Measurements from ENCODE around the gene SLC25A25. TPM values are rescaled to one million over a fixed set of nuclear protein-coding genes. Genes with fewer than 3 reads are reported as not detected.

Gene SLC25A25
- total and polyA plus RNA-seq, 10 of the 15 experiments (the other 5 are each of a cell fraction or from before 2014, with no cell fraction given): 0.04 to 17.1 (median 12.4) TPM; not detected in 1

- TF ChIP-seq NFXL1 (IDR thresholded peaks at IDR 0.05; ENCODE audit: borderline replicate concordance) (no peak), HSF1 (IDR thresholded peaks at IDR 0.05; ENCODE audit: low read depth, low read length) (no peak), NFIC (IDR thresholded peaks at IDR 0.05; ENCODE audit: low read depth, low read length) (no peak)
- TF ChIP-seq, protein P1, sequence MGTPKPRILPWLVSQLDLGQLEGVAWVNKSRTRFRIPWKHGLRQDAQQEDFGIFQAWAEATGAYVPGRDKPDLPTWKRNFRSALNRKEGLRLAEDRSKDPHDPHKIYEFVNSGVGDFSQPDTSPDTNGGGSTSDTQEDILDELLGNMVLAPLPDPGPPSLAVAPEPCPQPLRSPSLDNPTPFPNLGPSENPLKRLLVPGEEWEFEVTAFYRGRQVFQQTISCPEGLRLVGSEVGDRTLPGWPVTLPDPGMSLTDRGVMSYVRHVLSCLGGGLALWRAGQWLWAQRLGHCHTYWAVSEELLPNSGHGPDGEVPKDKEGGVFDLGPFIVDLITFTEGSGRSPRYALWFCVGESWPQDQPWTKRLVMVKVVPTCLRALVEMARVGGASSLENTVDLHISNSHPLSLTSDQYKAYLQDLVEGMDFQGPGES (IDR thresholded peaks at IDR 0.05): no peak
These were observed 75.7 kb downstream of the SLC25A25 start (continued) for GRCh38 chr9:128143525-128144238.

DNA sequence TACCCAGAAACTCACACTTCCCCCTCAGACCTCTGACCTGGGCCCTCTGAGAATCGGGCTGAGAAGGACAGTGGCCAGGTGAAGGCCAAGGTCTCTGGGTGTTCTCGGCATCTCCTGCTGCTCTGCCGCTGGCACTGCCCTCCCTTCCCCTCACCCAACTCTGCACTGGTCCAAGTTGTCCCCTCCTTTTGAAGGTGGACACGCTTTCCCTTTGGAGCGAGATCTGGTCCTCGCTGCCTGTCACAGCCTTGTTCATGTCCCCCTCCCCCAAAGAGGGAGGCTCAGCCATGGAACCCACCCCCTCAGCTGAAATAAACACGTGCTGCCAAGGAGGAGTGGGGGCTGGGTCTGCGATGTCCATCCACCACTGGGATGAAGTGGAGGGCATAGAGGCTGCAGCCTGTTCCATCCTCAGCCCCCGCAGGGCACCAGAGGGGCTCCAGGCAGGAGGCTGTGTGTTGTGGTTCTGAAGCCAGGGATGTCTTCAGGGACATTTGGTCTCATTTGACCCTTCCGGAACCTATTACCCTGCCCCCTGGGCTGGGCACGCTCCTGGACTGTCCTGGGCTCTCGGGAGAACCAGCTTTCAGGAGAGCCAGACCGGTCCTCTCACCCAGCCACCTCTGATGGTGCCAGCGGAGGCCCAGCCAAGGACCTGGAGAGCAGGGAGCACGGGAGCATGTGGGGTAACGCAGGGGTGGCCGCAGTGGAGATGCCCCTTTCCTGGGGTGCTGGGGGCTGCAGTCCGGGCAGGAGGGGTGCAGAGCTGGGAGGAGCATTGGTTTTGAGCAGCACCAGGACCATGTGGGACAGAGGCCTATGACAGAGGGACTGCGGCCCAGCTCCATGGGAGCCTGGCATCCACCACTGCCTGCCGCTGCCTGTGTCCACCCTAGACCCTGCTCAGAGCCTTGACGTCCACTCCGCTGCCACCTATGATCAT lies 76.5 kb downstream of the SLC25A25 start:
- intact Hi-C loops (cut with micrococcal nuclease; ENCODE audit: unreplicated experiment): no loop called here
- ChIA-PET CTCF (no interaction called here), POLR2A (no interaction called here), RAD21 (ENCODE audit: unreplicated experiment) (no interaction called here), SMC1A (ENCODE audit: uncharacterized antibody, unreplicated experiment) (no interaction called here)
- no peak for DNase-seq (ENCODE audit: low read depth, low spot score)
- FAIRE-seq: no peak
- Histone ChIP-seq H3K79me2 (ENCODE audit: control insufficient read depth, insufficient read depth, low read length) (no peaks in the 10 kb centered on the region), H3K4me2 (ENCODE audit: control insufficient read depth, insufficient read depth) (no peak overlapping the region), H3K27ac (ENCODE audit: control insufficient read depth, insufficient read depth) (no peak overlapping the region), H3K4me3 (no peak overlapping the region), H4K20me1 (ENCODE audit: control insufficient read depth, insufficient read depth) (no peaks in the 10 kb centered on the region), H3K9me3 (replicated peaks; ENCODE audit: control insufficient read depth, insufficient read depth, low read length) (no peaks in the 10 kb centered on the region), H3K4me1 (ENCODE audit: control insufficient read depth, insufficient read depth, low read length) (no peaks in the 10 kb centered on the region), H3K9ac (ENCODE audit: control insufficient read depth, insufficient read depth, low read length) (no peak overlapping the region), H3K36me3 (ENCODE audit: control insufficient read depth in 2 of 2, insufficient read depth in 2 of 2, low read length in 1 of 2) (no peaks in the 10 kb centered on the region), H3K27me3 (replicated peaks in 1 of 2; ENCODE audit: control insufficient read depth in 2 of 2, insufficient read depth in 2 of 2, low read length in 1 of 2) (peaks cover 0 to 1% of the 10 kb centered on the region in 2 experiments; a peak in 2 of 4 replicates), H2AFZ (ENCODE audit: control insufficient read depth, low read depth, low read length) (no peak overlapping the region)
- in situ Hi-C loops (cut with MboI): no loop called here
- no TSS peak for BruUV-seq (replicated peaks)
- ATAC-seq: no peak
- 35% methylated on average over 22 of the region's 22 CpGs for WGBS (ENCODE audit: insufficient coverage, insufficient replicate concordance, low lambda C conversion rate, missing lambda C conversion rate)
- TF ChIP-seq, protein P2, sequence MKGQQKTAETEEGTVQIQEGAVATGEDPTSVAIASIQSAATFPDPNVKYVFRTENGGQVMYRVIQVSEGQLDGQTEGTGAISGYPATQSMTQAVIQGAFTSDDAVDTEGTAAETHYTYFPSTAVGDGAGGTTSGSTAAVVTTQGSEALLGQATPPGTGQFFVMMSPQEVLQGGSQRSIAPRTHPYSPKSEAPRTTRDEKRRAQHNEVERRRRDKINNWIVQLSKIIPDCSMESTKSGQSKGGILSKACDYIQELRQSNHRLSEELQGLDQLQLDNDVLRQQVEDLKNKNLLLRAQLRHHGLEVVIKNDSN (IDR thresholded peaks at IDR 0.05; ENCODE audit: borderline replicate concordance, extremely low read length, insufficient read depth, low read depth, low read length): no peak
- TF ChIP-seq LARP7 (IDR thresholded peaks at IDR 0.05) (no peak), ZBED1 (IDR thresholded peaks at IDR 0.05; ENCODE audit: borderline replicate concordance) (no peak), NBN (IDR thresholded peaks at IDR 0.05) (no peak), POLR2AphosphoS2 (IDR thresholded peaks at IDR 0.05; ENCODE audit: low read depth, low read length) (no peak), KAT2A (conservative IDR thresholded peaks at IDR 0.05; ENCODE audit: control insufficient read depth, low read depth, low read length) (no peak), ATF7 (IDR thresholded peaks at IDR 0.05; ENCODE audit: low read depth) (no peak), CHD1 (IDR thresholded peaks at IDR 0.05; ENCODE audit: low read depth, low read length) (no peak), JUND (IDR thresholded peaks at IDR 0.05; ENCODE audit: low read depth, low read length) (no peak)
- TF ChIP-seq, protein P3, sequence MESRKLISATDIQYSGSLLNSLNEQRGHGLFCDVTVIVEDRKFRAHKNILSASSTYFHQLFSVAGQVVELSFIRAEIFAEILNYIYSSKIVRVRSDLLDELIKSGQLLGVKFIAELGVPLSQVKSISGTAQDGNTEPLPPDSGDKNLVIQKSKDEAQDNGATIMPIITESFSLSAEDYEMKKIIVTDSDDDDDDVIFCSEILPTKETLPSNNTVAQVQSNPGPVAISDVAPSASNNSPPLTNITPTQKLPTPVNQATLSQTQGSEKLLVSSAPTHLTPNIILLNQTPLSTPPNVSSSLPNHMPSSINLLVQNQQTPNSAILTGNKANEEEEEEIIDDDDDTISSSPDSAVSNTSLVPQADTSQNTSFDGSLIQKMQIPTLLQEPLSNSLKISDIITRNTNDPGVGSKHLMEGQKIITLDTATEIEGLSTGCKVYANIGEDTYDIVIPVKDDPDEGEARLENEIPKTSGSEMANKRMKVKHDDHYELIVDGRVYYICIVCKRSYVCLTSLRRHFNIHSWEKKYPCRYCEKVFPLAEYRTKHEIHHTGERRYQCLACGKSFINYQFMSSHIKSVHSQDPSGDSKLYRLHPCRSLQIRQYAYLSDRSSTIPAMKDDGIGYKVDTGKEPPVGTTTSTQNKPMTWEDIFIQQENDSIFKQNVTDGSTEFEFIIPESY (IDR thresholded peaks at IDR 0.05): no peak
- TF ChIP-seq, protein P4, sequence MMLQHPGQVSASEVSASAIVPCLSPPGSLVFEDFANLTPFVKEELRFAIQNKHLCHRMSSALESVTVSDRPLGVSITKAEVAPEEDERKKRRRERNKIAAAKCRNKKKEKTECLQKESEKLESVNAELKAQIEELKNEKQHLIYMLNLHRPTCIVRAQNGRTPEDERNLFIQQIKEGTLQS (IDR thresholded peaks at IDR 0.05; ENCODE audit: borderline replicate concordance, extremely low read depth, low read depth, low read length): no peak

Measured in GM12878 (cell line).